GM18517 (cell line): ENCODE data around the gene TNNT1.

ENCODE experiments used
- ATAC-seq: cut with Tn5 transposase; IDR thresholded peaks from one replicate; pipeline ENCODE4 v1.9.1; 2021; ENCODE audit warnings: mild to moderate bottlenecking, moderate library complexity; ENCODE audit not compliant: unreplicated experiment

Gene TNNT1

DNA sequence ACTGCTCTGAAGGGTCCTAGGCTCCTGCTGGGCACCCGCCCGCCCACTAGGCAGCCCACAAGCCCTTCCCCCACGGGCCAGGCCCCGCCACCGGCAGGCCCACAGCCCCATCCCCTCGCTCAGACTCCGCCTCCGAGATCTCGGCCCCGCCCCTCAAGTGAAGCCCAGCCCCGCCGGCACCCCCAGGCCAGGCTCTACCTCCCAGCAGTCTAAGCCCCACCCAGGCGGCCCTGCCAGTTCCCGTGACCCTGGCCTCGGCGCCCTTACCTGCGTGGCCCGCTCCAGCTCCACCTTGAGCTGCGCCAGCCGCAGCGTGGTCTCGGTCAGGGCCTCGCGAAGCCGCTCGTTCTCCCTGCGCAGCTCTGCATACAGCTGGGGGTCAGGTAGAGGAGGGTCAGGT is 57.1 kb downstream of the TNNT1 start:
- ATAC-seq, result no peak

GRCh38 chr19:55091126-55091910 is 57.7 kb downstream of the TNNT1 start:
- no peak for ATAC-seq

- no peak for ATAC-seq
Measured at GRCh38 chr19:55090564-55090963, 58.4 kb downstream of the TNNT1 start.

DNA sequence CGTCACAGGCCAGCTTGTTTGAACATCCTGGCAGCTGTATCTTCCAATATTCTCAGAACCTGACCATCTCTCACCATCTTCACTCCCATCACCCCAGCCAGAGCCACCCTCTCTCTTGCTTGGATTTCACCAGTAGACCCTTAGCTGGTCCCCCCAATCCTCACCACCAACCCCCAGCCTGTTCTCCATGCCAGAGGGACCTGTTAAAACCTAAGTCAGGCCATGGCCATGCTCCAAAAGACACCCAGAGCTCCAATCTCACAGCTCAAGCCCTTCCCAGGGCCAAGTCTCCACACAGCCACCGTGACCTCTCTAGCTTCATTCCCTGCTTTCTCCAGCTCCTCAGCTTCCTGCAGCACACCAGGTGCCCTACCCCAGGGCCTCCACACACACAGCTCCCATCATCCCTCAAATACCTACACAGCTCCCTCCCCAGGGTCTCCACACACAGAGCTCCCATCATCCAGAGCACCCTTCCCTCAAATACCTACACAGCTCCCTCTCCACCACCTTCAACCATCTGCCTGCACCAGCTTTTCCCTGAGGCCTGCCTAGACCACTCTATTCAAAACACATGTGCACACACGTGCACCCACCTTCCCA is 59.6 kb downstream of the TNNT1 start:
- no peak for ATAC-seq

- ATAC-seq, result no peak
Measured at GRCh38 chr19:55088543-55089341, 60.3 kb downstream of the TNNT1 start.

DNA sequence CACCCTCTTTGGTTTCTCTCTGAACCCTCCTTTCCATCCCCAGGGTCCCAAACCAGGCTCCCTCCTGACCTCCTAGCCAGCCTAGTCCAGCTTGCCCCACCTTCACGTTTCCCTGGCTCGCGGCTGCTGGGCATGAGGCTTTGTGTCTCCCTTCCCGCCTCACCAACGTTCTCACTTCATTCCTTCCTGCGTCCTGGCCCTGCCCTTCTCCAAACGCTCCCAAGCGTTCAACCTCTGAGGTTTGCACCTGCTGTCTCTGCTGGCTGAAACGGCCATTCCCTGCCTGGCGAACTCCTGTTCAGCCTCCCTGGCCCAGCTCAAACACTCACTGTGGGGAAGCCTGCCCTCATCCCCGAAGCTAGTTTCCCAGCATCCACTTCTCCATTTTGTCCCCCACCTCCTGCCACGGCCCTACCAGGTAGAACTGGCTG is 61.0 kb downstream of the TNNT1 start:
- no peak for ATAC-seq

GRCh38 chr19:55087542-55087901 is 61.5 kb downstream of the TNNT1 start:
- ATAC-seq, result no peak

DNA sequence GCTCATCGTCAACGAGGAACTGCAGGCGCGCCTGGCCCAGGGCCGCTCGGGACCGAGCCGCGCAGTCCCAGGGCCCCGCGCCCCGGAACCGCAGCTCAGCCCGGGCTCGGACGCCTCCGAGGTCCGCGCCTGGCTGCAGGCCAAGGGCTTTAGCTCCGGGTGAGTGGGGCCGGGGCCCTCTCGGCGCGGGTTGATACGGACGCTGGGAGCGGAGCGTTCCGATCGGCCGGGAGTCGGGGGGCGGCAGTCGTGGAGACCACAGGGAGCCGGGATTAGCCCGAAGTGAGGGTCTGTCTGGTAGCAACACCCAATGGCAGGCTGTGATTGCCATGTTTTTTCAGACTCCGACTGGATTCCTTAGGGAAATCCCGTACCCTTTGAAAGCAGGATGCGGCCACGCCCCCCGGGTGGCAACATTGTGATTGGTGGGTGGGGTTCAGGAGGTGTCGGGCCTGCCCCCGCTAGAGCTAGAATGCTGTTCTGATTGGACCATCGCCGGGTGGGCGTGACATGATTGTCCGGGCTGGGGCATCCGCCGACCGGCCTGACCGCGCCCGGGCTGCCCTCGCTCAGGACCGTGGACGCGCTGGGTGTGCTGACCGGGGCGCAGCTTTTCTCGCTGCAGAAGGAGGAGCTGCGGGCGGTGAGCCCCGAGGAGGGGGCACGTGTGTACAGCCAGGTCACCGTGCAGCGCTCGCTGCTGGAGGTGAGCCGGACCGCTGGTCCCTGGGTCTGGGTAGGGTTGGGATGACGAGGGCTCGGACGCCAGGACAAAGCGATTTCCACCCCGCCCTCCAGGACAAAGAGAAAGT is 62.1 kb downstream of the TNNT1 start:
- ATAC-seq, result no peak

DNA sequence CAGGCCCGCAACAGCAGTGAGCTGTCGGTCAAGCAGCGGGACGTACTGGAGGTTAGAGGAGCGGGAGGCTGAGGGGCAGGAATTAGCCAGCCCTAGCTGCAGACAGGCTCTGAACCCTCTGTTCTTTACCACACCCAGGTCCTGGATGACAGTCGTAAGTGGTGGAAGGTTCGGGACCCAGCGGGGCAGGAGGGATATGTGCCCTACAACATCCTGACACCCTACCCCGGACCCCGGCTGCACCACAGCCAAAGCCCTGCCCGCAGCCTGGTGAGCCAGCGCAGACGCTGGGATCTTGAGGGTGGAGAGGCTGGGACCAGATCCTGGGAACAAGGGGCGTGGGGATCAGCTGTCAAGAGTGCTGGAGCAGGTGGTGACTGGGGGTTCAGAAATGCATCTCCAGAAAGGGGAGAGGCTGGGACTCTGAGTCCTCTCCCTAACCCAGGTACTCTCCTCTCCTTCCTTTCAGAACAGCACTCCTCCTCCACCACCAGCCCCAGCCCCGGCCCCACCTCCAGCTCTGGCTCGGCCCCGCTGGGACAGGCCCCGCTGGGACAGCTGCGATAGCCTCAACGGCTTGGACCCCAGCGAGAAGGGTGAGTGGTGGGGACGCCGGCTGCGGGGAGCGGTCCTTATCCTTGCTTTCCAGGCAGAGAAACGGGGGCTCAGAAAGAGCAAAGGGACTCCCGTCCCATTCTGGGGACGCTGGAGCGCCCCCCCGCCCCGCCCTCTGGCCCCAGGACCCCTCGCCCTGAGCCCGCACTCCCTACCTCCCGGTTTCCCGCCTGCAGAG is 62.9 kb downstream of the TNNT1 start:
- ATAC-seq, result no peak

DNA sequence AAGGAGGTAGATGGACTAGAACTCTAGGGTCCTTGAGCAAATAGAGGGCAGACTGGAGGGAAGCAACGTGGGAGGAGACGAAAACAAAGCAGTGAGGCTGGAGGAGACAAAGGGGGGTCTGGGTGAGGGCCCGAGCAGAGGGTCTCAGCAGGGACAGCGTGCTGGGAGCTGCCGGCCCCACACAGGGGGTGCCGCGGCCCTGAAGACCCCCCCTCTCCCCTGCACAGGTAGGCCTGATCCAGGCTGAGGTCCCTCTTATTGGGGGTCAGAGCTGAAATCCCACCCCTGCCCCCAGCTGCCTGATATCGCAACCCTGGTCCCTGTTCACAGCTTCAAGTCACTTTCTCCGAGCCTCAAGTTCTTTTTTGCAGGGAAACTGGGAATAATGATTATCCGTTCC is 64.6 kb downstream of the TNNT1 start:
- no peak for ATAC-seq

DNA sequence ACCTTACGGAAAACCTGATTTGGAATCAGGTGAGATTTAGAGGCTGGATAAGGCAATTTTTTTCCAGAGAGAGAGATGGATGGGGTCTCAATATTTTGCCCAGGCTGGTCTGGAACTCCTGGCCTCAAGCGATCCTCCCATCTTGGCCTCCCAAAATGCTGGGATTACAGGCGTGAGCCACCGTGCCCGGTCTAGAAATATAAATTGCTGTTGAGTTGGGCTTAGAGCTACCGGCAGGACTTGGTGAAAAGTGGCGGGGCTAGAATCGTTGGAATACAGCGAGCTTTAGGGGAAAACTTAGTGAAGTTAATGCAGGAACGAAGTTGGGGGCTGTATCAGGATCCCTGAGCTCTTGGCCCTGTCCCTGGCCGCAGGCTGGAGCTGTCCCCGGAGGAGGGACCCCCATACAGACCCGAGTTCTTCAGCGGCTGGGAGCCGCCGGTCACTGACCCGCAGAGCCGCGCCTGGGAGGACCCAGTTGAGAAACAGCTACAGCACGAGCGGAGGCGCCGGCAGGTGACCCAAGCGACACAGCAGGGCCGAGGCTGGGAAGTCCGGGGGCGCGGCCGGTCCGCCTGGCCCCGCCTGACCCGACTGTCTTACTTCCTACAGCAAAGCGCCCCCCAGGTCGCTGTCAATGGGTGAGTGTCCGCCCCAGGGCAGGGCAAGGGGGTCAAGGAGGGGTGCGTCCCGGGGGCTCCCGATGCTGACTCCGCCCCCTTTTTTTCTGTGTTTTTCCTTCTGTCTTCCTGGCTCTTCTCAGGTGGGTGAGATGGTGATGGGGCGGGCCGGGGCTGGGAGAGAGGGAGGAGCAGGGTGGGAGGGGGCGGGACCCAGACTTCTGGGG is 65.8 kb downstream of the TNNT1 start:
- no peak for ATAC-seq
